Thyroid gland (tissue), 4 donors: ENCODE data around the gene ARL3. TPM values are rescaled to one million over a fixed set of nuclear protein-coding genes. Genes with fewer than 3 reads are reported as not detected.

Experiments used
- DNase-seq, 2 donors: peaks; one replicate each; pipeline ENCODE4 v3.0.0-alpha.2; 2019
- H3K27ac ChIP-seq, 3 donors: fragments of 200-600 bp; sonication (generic); 1 replicate in 2 of 3; 2 replicates in 1 of 3; pipeline ENCODE4 v1.5.1; 2016 to 2019; ENCODE audit warnings: mild to moderate bottlenecking in 1 of 3, moderate library complexity in 1 of 3
- H3K27me3 ChIP-seq: fragments of 200-600 bp; sonication (generic); one replicate; pipeline ENCODE4 v1.5.1; 2019
- H3K36me3 ChIP-seq, 2 donors: fragments of 200-600 bp; sonication (generic); one replicate each; pipeline ENCODE4 v1.5.1; 2016 to 2019
- H3K4me1 ChIP-seq, 2 donors: fragments of 200-600 bp; sonication (generic); one replicate each; pipeline ENCODE4 v1.5.1; 2017 to 2019
- H3K4me3 ChIP-seq, 3 donors: fragments of 200-600 bp; sonication (generic); replicated peaks in 1 of 3; 1 replicate in 2 of 3; 2 replicates in 1 of 3; pipeline ENCODE4 v1.5.1; 2016; ENCODE audit warnings: mild to moderate bottlenecking in 1 of 3
- H3K9me3 ChIP-seq: fragments of 200-600 bp; sonication (generic); one replicate; pipeline ENCODE4 v1.5.1; 2017
- POLR2A ChIP-seq, 2 donors: fragments of 450-650 bp; IDR thresholded peaks; one replicate each; pipeline ENCODE4 v1.6.1; 2017; ENCODE audit warnings: antibody characterized with exemption in 2 of 2, mild to moderate bottlenecking in 2 of 2, moderate library complexity in 1 of 2
- WGBS, 2 donors: methylation state at CpG; one replicate each; pipeline ENCODE4 v1.1.5; 2017; 5-methylcytosine and 5-hydroxymethylcytosine counted together
- intact Hi-C: fragments of 100-400 bp; cut with DNase I; formaldehyde crosslinking; loops from one replicate; pipeline ENCODE4 v1.15.1; 2023
- total RNA-seq, 4 donors: library from RNA; depleted of rRNA; stranded (reverse); fragments of >200 nt; gene quantifications; one replicate each; pipeline ENCODE4 v1.2.3, GENCODE V29; 2016
- TF ChIP-seq, protein P1 (sequence below), 6 experiments: fragments of 200-600 bp in 3 of 6; fragments of 450-650 bp in 3 of 6; sonication (generic) in 3 of 6; IDR thresholded peaks; one replicate each; pipeline ENCODE4 v1.5.1; 2016 to 2019; ENCODE audit warnings: antibody characterized with exemption in 6 of 6, mild to moderate bottlenecking in 2 of 6, inconsistent platforms in 1 of 6, moderate library complexity in 1 of 6

ARL3 gene, protein sequence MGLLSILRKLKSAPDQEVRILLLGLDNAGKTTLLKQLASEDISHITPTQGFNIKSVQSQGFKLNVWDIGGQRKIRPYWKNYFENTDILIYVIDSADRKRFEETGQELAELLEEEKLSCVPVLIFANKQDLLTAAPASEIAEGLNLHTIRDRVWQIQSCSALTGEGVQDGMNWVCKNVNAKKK
- 10 to 100 TPM in 2 of 4 donors, 1 to 10 TPM in 2; 6.6 to 13.4 (median 10.2) TPM for total RNA-seq

DNA sequence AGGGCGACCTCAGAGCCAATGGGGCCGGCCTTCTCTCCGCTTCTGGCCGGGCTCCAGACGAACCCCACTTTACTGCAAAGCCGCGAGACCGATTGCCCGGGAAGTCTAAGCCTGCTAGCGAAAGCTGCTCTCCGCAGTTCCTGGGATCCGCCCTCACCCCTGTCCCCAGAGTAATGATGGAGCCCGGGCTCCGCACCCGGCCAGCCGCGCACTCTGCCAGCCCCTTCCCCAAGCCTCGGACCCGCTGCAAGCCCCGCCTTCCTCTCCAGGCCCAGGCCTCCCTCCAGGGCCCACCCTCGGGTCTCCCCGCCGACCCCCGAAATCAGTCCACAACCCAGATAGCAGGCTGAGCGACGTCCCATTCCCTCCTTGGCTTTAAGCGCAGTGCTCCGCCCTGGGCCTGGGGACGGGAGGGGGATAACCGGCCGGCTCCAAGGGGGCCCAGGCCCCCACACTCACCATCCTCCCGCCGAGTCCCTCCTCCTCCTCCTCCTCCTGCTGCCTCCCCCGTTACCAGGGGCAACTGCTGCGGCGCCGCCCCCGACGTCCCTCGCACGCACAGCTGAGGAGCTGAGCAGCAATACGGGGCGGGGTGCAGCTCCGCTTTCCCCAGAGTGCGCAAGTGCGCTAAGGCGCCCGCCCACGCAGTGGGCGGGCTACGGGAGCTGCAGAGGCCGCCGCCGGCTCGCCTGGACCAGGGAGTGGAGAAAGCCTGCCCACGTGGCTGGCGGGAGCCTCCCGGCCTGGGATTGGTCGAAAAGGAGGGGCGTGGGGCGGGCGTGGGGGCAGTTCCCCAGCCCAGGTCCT lies at the start of gene ARL3:
TSS of gene ARL3 (minus strand) at position 584 of the 807 bp plus-strand sequence. CDS start at position 462, 122 bp downstream.
- no peaks in the 10 kb centered on the region for H3K27me3 ChIP-seq
- no peaks in the 10 kb centered on the region for H3K9me3 ChIP-seq
- WGBS, 2 donors, result 0 to 1% methylated on average over 15 to 33 of the region's 62 CpGs
- peak within 1 kb of the TSS; percentile 80 to 93 (median 89) for H3K4me3 ChIP-seq
- peaks cover 14 to 17% of the 10 kb centered on the region in 2 donors for H3K4me1 ChIP-seq
- TF ChIP-seq POLR2A (IDR thresholded peaks at IDR 0.05), result peak; percentile 40 to 76
- TF ChIP-seq, protein P1, sequence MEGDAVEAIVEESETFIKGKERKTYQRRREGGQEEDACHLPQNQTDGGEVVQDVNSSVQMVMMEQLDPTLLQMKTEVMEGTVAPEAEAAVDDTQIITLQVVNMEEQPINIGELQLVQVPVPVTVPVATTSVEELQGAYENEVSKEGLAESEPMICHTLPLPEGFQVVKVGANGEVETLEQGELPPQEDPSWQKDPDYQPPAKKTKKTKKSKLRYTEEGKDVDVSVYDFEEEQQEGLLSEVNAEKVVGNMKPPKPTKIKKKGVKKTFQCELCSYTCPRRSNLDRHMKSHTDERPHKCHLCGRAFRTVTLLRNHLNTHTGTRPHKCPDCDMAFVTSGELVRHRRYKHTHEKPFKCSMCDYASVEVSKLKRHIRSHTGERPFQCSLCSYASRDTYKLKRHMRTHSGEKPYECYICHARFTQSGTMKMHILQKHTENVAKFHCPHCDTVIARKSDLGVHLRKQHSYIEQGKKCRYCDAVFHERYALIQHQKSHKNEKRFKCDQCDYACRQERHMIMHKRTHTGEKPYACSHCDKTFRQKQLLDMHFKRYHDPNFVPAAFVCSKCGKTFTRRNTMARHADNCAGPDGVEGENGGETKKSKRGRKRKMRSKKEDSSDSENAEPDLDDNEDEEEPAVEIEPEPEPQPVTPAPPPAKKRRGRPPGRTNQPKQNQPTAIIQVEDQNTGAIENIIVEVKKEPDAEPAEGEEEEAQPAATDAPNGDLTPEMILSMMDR (IDR thresholded peaks at IDR 0.05), result peak in 3 of 6 experiments; percentile 41 to 64 (median 45)
- intact Hi-C loops, result no loop called here
- no peaks in the 10 kb centered on the region for H3K36me3 ChIP-seq
- H3K27ac ChIP-seq, result peak within 1 kb of the TSS; percentile 74 to 85 (median 79)
- peak; percentile 99 for DNase-seq

DNA sequence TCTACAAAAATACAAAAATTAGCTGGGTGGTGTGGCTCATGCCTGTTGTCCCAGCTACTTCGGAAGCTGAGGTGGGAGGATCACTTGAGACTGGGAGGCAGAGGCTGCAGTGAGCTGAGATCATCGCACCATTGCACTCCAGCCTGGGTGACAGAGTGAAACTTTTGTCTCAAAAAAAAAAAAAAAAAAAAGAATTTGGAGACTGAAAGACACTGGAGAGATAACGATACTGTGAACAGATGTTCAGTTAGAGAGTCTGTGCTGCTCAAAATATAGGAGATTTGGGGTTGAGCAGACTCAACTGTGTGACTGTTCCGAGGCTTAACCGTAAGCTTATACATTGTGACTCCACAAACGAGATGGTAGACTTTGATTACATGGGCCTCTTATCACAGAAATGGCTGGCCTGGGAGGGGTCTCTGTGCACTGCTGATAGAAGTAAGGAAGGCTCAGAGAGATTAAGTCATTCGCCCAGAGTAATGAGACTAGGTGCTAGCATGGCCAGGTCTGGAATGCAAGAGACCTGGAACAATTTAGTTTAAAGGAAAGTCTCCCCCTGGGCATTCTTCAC lies 48.9 kb upstream of the ARL3 start:
- DNase-seq, result peak; percentile 38 to 40

DNA sequence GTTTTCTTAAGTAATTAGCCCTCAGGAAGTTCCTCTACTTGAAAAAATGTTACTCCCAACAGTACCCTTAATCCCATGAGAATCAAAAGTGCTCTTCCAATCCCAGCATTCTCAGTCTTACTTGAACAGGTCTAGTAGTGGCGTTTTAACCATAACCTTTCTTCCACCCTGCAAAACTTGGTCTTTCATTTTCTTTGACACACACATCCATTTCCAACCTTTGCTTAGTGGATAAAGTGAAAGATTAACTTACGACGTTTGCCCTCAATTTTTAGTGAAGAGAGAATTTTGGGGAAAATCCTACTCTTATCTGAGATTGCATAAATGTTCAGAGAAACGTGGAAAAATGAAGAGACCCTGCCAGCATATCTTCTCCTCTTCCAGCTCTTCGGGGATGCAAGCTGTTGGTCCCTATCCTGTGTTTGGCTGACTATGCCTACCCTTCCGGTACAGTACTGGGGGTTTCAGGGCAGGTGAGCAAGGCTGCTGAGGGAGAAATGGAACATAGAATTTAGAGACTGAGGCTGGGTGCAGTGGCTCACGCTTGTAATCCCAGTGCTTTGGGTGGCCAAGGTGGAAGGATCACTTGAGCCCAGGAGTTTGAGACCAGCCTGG lies 48.3 kb upstream of the ARL3 start:
- TF ChIP-seq, protein P1 (IDR thresholded peaks at IDR 0.05), result no peak
- no peak for TF ChIP-seq POLR2A (IDR thresholded peaks at IDR 0.05)
- DNase-seq, result no peak
- no peak overlapping the region for H3K4me3 ChIP-seq
- no peaks in the 10 kb centered on the region for H3K27me3 ChIP-seq
- peaks cover 78 to 87% of the 10 kb centered on the region in 2 donors for H3K4me1 ChIP-seq
- 71 to 73% methylated on average over 7 of the region's 7 CpGs for WGBS, 2 donors
- no peaks in the 10 kb centered on the region for H3K36me3 ChIP-seq
- H3K27ac ChIP-seq, result peak overlapping the region; percentile 3 to 53 (median 13)
- intact Hi-C loops, result no loop called here
- no peaks in the 10 kb centered on the region for H3K9me3 ChIP-seq

More for the DNA sequence above, 48.9 kb upstream of the ARL3 start:
- intact Hi-C loops, result no loop called here
- Histone ChIP-seq H3K9me3 (no peaks in the 10 kb centered on the region), H3K4me1 (peaks cover 76 to 82% of the 10 kb centered on the region in 2 donors), H3K36me3 (no peaks in the 10 kb centered on the region), H3K27me3 (no peaks in the 10 kb centered on the region), H3K27ac (peak overlapping the region; percentile 3 to 53 (median 13)), H3K4me3 (no peak overlapping the region)
- TF ChIP-seq POLR2A (IDR thresholded peaks at IDR 0.05), result no peak
- TF ChIP-seq, protein P1 (IDR thresholded peaks at IDR 0.05), result no peak
- WGBS, 2 donors, result 77 to 80% methylated on average over 7 of the region's 7 CpGs

DNA sequence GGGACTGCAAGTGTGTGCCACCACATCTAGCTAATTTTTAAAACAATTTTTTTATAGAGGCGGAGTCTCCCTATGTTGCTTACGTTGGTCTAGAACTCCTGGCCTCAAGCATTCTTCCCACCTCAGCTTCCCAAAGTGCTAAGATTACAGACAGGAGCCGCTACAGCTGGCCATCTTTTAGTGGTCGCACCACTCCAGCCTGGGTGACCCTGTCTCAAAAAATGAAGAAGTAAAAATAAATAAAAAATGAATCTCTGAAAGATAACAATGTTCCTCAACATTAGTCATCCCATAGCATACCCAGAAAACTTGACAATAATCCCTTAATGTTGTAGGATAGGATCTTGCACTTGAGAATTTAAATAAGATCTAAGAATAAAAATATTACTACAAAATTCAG lies 47.8 kb upstream of the ARL3 start:
- DNase-seq, result no peak
- H3K36me3 ChIP-seq, result no peaks in the 10 kb centered on the region
- intact Hi-C loops, result no loop called here
- H3K4me3 ChIP-seq, result no peak overlapping the region
- no peaks in the 10 kb centered on the region for H3K9me3 ChIP-seq
- TF ChIP-seq POLR2A (IDR thresholded peaks at IDR 0.05), result no peak
- TF ChIP-seq, protein P1 (IDR thresholded peaks at IDR 0.05), result no peak
- H3K27me3 ChIP-seq, result no peaks in the 10 kb centered on the region
- 93 to 95% methylated on average over 4 of the region's 4 CpGs for WGBS, 2 donors
- peak overlapping the region; percentile 6 to 67 (median 53) for H3K27ac ChIP-seq
- H3K4me1 ChIP-seq, result peaks cover 76 to 87% of the 10 kb centered on the region in 2 donors
